PFSK-1 (cell line): ENCODE measurements around the gene PYM1.

ENCODE experiments used
- FOXP2 ChIP-seq: optimal IDR thresholded peaks from 2 replicates; pipeline ENCODE3; 2011; ENCODE audit warnings: borderline replicate concordance, control low read depth, inconsistent platforms; ENCODE audit not compliant: insufficient read depth; ENCODE audit errors: extremely low read length, extremely low read depth
- POLR2AphosphoS5 ChIP-seq: IDR thresholded peaks from 2 replicates; pipeline ENCODE4 v1.6.1; 2012; ENCODE audit warnings: low read depth, mild to moderate bottlenecking, control low read depth, low read length, moderate library complexity
- SIN3A ChIP-seq: IDR thresholded peaks from 2 replicates; pipeline ENCODE4 v1.6.1; 2012; ENCODE audit warnings: mild to moderate bottlenecking, low read length, moderate library complexity, borderline replicate concordance; ENCODE audit not compliant: insufficient read depth
- TAF1 ChIP-seq: IDR thresholded peaks from 2 replicates; pipeline ENCODE4 v1.6.1; 2012; ENCODE audit warnings: low read length, control low read depth, borderline replicate concordance; ENCODE audit not compliant: insufficient read depth
- TF ChIP-seq, protein P1 (sequence below), 2 experiments: IDR thresholded peaks; 2 replicates each; pipeline versions ENCODE4 v1.6.1 to v1.8.0; 2011 to 2012; ENCODE audit warnings: low read depth in 2 of 2, low read length in 2 of 2, control low read depth in 1 of 2, inconsistent platforms in 1 of 2, mild to moderate bottlenecking in 1 of 2, moderate library complexity in 1 of 2; ENCODE audit not compliant: insufficient read depth in 1 of 2

Gene PYM1

GRCh38 chr12:55901881-55902490 lies 25.7 kb downstream of the PYM1 start:
- TF ChIP-seq TAF1 (no peak), SIN3A (no peak), FOXP2 (no peak), POLR2AphosphoS5 (no peak)
- TF ChIP-seq, protein P1, sequence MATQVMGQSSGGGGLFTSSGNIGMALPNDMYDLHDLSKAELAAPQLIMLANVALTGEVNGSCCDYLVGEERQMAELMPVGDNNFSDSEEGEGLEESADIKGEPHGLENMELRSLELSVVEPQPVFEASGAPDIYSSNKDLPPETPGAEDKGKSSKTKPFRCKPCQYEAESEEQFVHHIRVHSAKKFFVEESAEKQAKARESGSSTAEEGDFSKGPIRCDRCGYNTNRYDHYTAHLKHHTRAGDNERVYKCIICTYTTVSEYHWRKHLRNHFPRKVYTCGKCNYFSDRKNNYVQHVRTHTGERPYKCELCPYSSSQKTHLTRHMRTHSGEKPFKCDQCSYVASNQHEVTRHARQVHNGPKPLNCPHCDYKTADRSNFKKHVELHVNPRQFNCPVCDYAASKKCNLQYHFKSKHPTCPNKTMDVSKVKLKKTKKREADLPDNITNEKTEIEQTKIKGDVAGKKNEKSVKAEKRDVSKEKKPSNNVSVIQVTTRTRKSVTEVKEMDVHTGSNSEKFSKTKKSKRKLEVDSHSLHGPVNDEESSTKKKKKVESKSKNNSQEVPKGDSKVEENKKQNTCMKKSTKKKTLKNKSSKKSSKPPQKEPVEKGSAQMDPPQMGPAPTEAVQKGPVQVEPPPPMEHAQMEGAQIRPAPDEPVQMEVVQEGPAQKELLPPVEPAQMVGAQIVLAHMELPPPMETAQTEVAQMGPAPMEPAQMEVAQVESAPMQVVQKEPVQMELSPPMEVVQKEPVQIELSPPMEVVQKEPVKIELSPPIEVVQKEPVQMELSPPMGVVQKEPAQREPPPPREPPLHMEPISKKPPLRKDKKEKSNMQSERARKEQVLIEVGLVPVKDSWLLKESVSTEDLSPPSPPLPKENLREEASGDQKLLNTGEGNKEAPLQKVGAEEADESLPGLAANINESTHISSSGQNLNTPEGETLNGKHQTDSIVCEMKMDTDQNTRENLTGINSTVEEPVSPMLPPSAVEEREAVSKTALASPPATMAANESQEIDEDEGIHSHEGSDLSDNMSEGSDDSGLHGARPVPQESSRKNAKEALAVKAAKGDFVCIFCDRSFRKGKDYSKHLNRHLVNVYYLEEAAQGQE (IDR thresholded peaks at IDR 0.05; ENCODE audit: insufficient read depth in 1 of 2, low read depth in 2 of 2, low read length in 2 of 2), result no peak

GRCh38 chr12:55899082-55899481 lies 28.6 kb downstream of the PYM1 start:
- TF ChIP-seq SIN3A, result no peak
- TF ChIP-seq TAF1, result no peak
- TF ChIP-seq POLR2AphosphoS5, result no peak
- TF ChIP-seq, protein P1 (IDR thresholded peaks at IDR 0.05; ENCODE audit: insufficient read depth in 1 of 2, low read depth in 2 of 2, low read length in 2 of 2), result no peak
- TF ChIP-seq FOXP2, result no peak

- TF ChIP-seq, protein P1 (IDR thresholded peaks at IDR 0.05; ENCODE audit: insufficient read depth in 1 of 2, low read depth in 2 of 2, low read length in 2 of 2), result no peak
- no peak for TF ChIP-seq FOXP2
- no peak for TF ChIP-seq POLR2AphosphoS5
- no peak for TF ChIP-seq SIN3A
These were observed 34.0 kb downstream of the PYM1 start for GRCh38 chr12:55893723-55894122.

GRCh38 chr12:55891310-55891709 lies 36.4 kb downstream of the PYM1 start:
- TF ChIP-seq SIN3A, result no peak
- no peak for TF ChIP-seq TAF1
- TF ChIP-seq, protein P1 (IDR thresholded peaks at IDR 0.05; ENCODE audit: insufficient read depth in 1 of 2, low read depth in 2 of 2, low read length in 2 of 2), result no peak
- TF ChIP-seq FOXP2, result no peak
- no peak for TF ChIP-seq POLR2AphosphoS5

DNA sequence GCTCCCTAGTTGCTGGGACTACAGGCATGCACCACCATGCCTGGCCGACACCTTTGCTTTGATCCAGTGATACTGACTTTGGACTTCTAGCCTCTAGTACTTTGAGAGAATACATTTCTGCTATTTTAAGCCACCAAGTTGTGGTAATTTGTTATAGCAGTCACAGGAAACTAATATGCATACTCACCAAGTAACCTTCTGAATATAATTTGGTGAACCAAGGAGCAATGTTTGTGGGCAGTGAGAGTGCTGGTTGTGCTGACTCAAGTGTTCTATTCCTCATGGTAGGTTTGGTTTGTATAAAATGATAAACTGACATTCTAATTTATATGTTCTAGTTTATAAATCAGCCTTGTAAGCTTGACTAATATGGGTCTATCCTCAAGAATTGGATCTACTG lies 42.6 kb downstream of the PYM1 start:
- TF ChIP-seq TAF1 (no peak), FOXP2 (no peak), POLR2AphosphoS5 (no peak), SIN3A (no peak)
- TF ChIP-seq, protein P1 (IDR thresholded peaks at IDR 0.05; ENCODE audit: insufficient read depth in 1 of 2, low read depth in 2 of 2, low read length in 2 of 2), result no peak
